GM21786 (cell line): ENCODE measurements around the gene IGF1R.

ENCODE experiments used
- ATAC-seq: cut with Tn5 transposase; IDR thresholded peaks from one replicate; pipeline ENCODE4 v1.9.1; 2021; ENCODE audit not compliant: unreplicated experiment

IGF1R gene

GRCh38 chr15:98772895-98773294, 124.6 kb downstream of the IGF1R start:
- ATAC-seq, result no peak

- no peak for ATAC-seq
Observed at GRCh38 chr15:98773616-98774015, 125.3 kb downstream of the IGF1R start.

GRCh38 chr15:98774756-98775497, 126.6 kb downstream of the IGF1R start:
- ATAC-seq, result no peak

GRCh38 chr15:98775498-98776230, 127.3 kb downstream of the IGF1R start:
- no peak for ATAC-seq

- peak; percentile 60 for ATAC-seq
Observed at GRCh38 chr15:98776607-98777281, 128.4 kb downstream of the IGF1R start.

- ATAC-seq, result no peak
Observed at GRCh38 chr15:98777426-98777825, 129.1 kb downstream of the IGF1R start.

GRCh38 chr15:98778263-98778959, 130.1 kb downstream of the IGF1R start:
- ATAC-seq, result no peak

- no peak for ATAC-seq
Observed at GRCh38 chr15:98778960-98779359, 130.6 kb downstream of the IGF1R start.

GRCh38 chr15:98779463-98780071, 131.2 kb downstream of the IGF1R start:
- ATAC-seq, result peak; percentile 76

- ATAC-seq, result no peak
Observed at GRCh38 chr15:98781838-98782237, 133.5 kb downstream of the IGF1R start.

- no peak for ATAC-seq
Observed at GRCh38 chr15:98782801-98783200, 134.5 kb downstream of the IGF1R start.

GRCh38 chr15:98785431-98785806, 137.1 kb downstream of the IGF1R start:
- ATAC-seq, result no peak

GRCh38 chr15:98785807-98786621, 137.7 kb downstream of the IGF1R start:
- ATAC-seq, result peak; percentile 46

GRCh38 chr15:98786717-98787116, 138.4 kb downstream of the IGF1R start:
- no peak for ATAC-seq

- no peak for ATAC-seq
Observed at GRCh38 chr15:98787194-98787593, 138.9 kb downstream of the IGF1R start.

GRCh38 chr15:98787936-98788757, 139.8 kb downstream of the IGF1R start:
- no peak for ATAC-seq

- no peak for ATAC-seq
Observed at GRCh38 chr15:98789020-98789419, 140.7 kb downstream of the IGF1R start.

GRCh38 chr15:98790270-98790669, 141.9 kb downstream of the IGF1R start:
- no peak for ATAC-seq

- no peak for ATAC-seq
Observed at GRCh38 chr15:98791046-98791701, 142.8 kb downstream of the IGF1R start.
